GM12878 (cell line): ENCODE measurements around the gene SPATA1. TPM values are rescaled to one million over a fixed set of nuclear protein-coding genes. Genes with fewer than 3 reads are reported as not detected.
A peak's percentile ranks its signal among the peaks of the same experiment; 100 is the strongest.

Experiments
- BHLHE40 ChIP-seq, 2 experiments: fragments of 450-650 bp in 1 of 2; IDR thresholded peaks; 2 replicates each; pipeline ENCODE4 v1.6.1; 2011 to 2017; ENCODE audit warnings: low read depth in 2 of 2, borderline replicate concordance in 1 of 2, improper control_type of control experiment in 1 of 2, low read length in 1 of 2, mild to moderate bottlenecking in 1 of 2
- CBFB ChIP-seq: IDR thresholded peaks from 2 replicates; pipeline ENCODE4 v1.6.1; 2016; ENCODE audit warnings: antibody characterized with exemption, low read depth
- CBX5 ChIP-seq: sonication (generic); IDR thresholded peaks from 2 replicates; pipeline ENCODE4 v1.6.1; 2016; ENCODE audit warnings: low read depth, moderate library complexity, mild to moderate bottlenecking, inconsistent platforms
- CHD4 ChIP-seq: fragments of 200-600 bp; sonication (generic); IDR thresholded peaks from 2 replicates; pipeline ENCODE4 v1.6.1; 2016; ENCODE audit warnings: mild to moderate bottlenecking
- DPF2 ChIP-seq: fragments of 450-650 bp; IDR thresholded peaks from 2 replicates; pipeline ENCODE4 v1.6.1; 2017; ENCODE audit warnings: mild to moderate bottlenecking
- EGR1 ChIP-seq, 2 experiments: IDR thresholded peaks; 1 replicate in 1 of 2; 2 replicates in 1 of 2; pipeline ENCODE4 v1.6.1; 2011 to 2012; ENCODE audit warnings: low read depth in 2 of 2, low read length in 2 of 2, borderline replicate concordance in 1 of 2, mild to moderate bottlenecking in 1 of 2, moderate library complexity in 1 of 2
- FOXM1 ChIP-seq: IDR thresholded peaks from 2 replicates; pipeline ENCODE4 v1.6.1; 2012; ENCODE audit warnings: low read depth, mild to moderate bottlenecking, inconsistent platforms, low read length, moderate library complexity
- HCFC1 ChIP-seq: fragments of 150-350 bp; IDR thresholded peaks from 2 replicates; pipeline ENCODE4 v1.6.1; 2014; ENCODE audit warnings: low read length
- HDAC2 ChIP-seq: fragments of 200-600 bp; sonication (generic); IDR thresholded peaks from 2 replicates; pipeline ENCODE4 v1.6.1; 2017
- HDAC6 ChIP-seq: fragments of 200-600 bp; sonication (generic); IDR thresholded peaks from one replicate; pipeline ENCODE4 v1.8.0; 2017; ENCODE audit warnings: antibody characterized with exemption; ENCODE audit not compliant: unreplicated experiment
- IRF4 ChIP-seq: IDR thresholded peaks from 2 replicates; pipeline ENCODE4 v1.6.1; 2011; ENCODE audit warnings: low read depth, low read length
- JUNB ChIP-seq: IDR thresholded peaks from 2 replicates; pipeline ENCODE4 v1.6.1; 2016; ENCODE audit warnings: antibody characterized with exemption, mild to moderate bottlenecking
- MTA3 ChIP-seq: IDR thresholded peaks from 2 replicates; pipeline ENCODE4 v1.6.1; 2012; ENCODE audit warnings: low read length, inconsistent platforms, borderline replicate concordance
- NFIC ChIP-seq: IDR thresholded peaks from 2 replicates; pipeline ENCODE4 v1.6.1; 2012; ENCODE audit warnings: low read depth, mild to moderate bottlenecking, inconsistent platforms, low read length, moderate library complexity
- NFYA ChIP-seq: IDR thresholded peaks from 2 replicates; pipeline ENCODE4 v1.6.1; 2011; ENCODE audit warnings: low read depth, mild to moderate bottlenecking, low read length, improper control_type of control experiment, borderline replicate concordance
- RCOR1 ChIP-seq: conservative IDR thresholded peaks from 2 replicates; pipeline ENCODE4 v1.6.1; 2012; ENCODE audit warnings: low read depth, low read length, improper control_type of control experiment
- SMARCA5 ChIP-seq: fragments of 450-650 bp; IDR thresholded peaks from 2 replicates; pipeline ENCODE4 v1.6.1; 2017; ENCODE audit warnings: mild to moderate bottlenecking
- SREBF1 ChIP-seq: IDR thresholded peaks from 2 replicates; pipeline ENCODE4 v1.6.1; 2012; ENCODE audit warnings: mild to moderate bottlenecking, low read length
- STAT3 ChIP-seq: IDR thresholded peaks from 2 replicates; pipeline ENCODE4 v1.6.1; 2011; ENCODE audit warnings: low read depth, low read length, improper control_type of control experiment
- TAF1 ChIP-seq: IDR thresholded peaks from 2 replicates; pipeline ENCODE4 v1.6.1; 2011; ENCODE audit warnings: mild to moderate bottlenecking, low read depth, low read length, borderline replicate concordance
- TBL1XR1 ChIP-seq: IDR thresholded peaks from 2 replicates; pipeline ENCODE4 v1.6.1; 2012; ENCODE audit warnings: low read depth, low read length, improper control_type of control experiment
- ZNF207 ChIP-seq: fragments of 450-650 bp; IDR thresholded peaks from 2 replicates; pipeline ENCODE4 v1.6.1; 2014; ENCODE audit warnings: antibody characterized with exemption, mild to moderate bottlenecking, borderline replicate concordance
- ZNF622 ChIP-seq: fragments of 450-650 bp; IDR thresholded peaks from 2 replicates; pipeline ENCODE4 v1.6.1; 2017; ENCODE audit warnings: mild to moderate bottlenecking, inconsistent platforms
- polyA plus RNA-seq, 11 experiments: library from polyadenylated mRNA; depleted of rRNA in 4 of 11; unstranded in 6 of 11; stranded (reverse) in 5 of 11; fragments of >200 nt; fragmentation: Nextera tagmentation in 4 of 11; fragmentation: Illumina TruSeq in 1 of 11; extraction: Ambion mirVana in 4 of 11; extraction: Trizol in 1 of 11; gene quantifications; 1 replicate in 1 of 11; 2 replicates in 10 of 11; pipeline versions ENCODE4 v1.2.1 to v1.2.3, GENCODE V29; 2011 to 2016; ENCODE audit warnings: inconsistent platforms in 2 of 11, missing spikeins in 2 of 11, low read depth in 1 of 11
- total RNA-seq, 4 experiments: library from RNA; depleted of rRNA in 3 of 4; stranded (reverse); fragments of >200 nt in 3 of 4; fragmentation: Illumina TruSeq in 1 of 4; extraction: Trizol in 1 of 4; gene quantifications; 2 replicates each; pipeline versions ENCODE4 v1.2.1 to v1.2.3, GENCODE V29; 2013 to 2021
- TF ChIP-seq, protein P1 (sequence below): fragments of 450-650 bp; conservative IDR thresholded peaks from 2 replicates; pipeline ENCODE4 v1.6.1; 2017; ENCODE audit warnings: mild to moderate bottlenecking, moderate library complexity

SPATA1 gene
- total and polyA plus RNA-seq, 10 of the 15 experiments (the other 5 are each of a cell fraction or from before 2014, with no cell fraction given) = 0.74 to 2.4 (median 1.9) TPM

DNA sequence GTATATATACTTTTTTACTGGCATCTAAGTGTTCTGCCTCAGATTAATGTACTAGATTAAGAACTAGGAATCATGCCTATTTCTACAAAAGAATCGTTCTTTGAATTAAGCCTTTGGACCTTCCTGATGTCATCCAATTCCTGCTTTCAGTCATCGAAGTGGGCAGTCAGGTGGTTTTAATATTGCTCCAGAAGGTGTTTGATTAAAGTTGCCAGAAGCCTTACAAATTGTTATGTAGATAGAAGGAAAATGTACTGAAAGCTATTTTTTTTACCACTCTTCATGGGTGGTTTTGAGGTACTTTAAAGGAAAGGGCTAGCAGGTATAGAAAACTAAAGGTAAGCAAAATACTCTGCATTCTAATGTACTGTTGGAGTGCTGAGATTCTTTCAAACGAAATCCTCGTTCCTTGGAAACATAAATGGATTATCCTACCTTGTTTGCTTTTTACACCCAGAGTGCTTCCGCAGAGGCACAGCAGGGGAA lies 67.3 kb downstream of the SPATA1 start (continued):
- no peak for TF ChIP-seq ZNF622
- TF ChIP-seq FOXM1 = no peak
- no peak for TF ChIP-seq NFYA
- TF ChIP-seq CBX5 = no peak
- TF ChIP-seq HDAC2 = no peak
- no peak for TF ChIP-seq STAT3
- no peak for TF ChIP-seq SREBF1
- no peak for TF ChIP-seq DPF2
- TF ChIP-seq TBL1XR1 = no peak
- no peak for TF ChIP-seq HDAC6
- TF ChIP-seq JUNB = peak; percentile 66
- no peak for TF ChIP-seq IRF4
- no peak for TF ChIP-seq CHD4
- no peak for TF ChIP-seq EGR1 (IDR thresholded peaks at IDR 0.05; ENCODE audit: borderline replicate concordance in 1 of 2, low read depth in 2 of 2, low read length in 2 of 2)
- no peak for TF ChIP-seq RCOR1
- no peak for TF ChIP-seq ZNF207
- TF ChIP-seq SMARCA5 = no peak; the same call in 1 of the 2 replicates
- TF ChIP-seq CBFB = no peak
- no peak for TF ChIP-seq BHLHE40 (IDR thresholded peaks at IDR 0.05; ENCODE audit: borderline replicate concordance in 1 of 2, low read depth in 2 of 2, low read length in 1 of 2)
- TF ChIP-seq, protein P1, sequence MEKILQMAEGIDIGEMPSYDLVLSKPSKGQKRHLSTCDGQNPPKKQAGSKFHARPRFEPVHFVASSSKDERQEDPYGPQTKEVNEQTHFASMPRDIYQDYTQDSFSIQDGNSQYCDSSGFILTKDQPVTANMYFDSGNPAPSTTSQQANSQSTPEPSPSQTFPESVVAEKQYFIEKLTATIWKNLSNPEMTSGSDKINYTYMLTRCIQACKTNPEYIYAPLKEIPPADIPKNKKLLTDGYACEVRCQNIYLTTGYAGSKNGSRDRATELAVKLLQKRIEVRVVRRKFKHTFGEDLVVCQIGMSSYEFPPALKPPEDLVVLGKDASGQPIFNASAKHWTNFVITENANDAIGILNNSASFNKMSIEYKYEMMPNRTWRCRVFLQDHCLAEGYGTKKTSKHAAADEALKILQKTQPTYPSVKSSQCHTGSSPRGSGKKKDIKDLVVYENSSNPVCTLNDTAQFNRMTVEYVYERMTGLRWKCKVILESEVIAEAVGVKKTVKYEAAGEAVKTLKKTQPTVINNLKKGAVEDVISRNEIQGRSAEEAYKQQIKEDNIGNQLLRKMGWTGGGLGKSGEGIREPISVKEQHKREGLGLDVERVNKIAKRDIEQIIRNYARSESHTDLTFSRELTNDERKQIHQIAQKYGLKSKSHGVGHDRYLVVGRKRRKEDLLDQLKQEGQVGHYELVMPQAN = 0 out of 2 replicates have a peak, but pooled peaks have one; percentile 2
- TF ChIP-seq MTA3 = peak; percentile 77; the same call in 1 of the 2 replicates
- peak; percentile 40; the same call in 1 of the 2 replicates for TF ChIP-seq NFIC
- no peak for TF ChIP-seq HCFC1
- TF ChIP-seq TAF1 = peak; percentile 69; the same call in 1 of the 2 replicates
